ENCODE results near the gene IAPP.
"Not testable (repeated sequence)": the region's sequence is repeated elsewhere in the genome, so short reads cannot be mapped to it uniquely, and the experiment has no call there.

IAPP gene

DNA sequence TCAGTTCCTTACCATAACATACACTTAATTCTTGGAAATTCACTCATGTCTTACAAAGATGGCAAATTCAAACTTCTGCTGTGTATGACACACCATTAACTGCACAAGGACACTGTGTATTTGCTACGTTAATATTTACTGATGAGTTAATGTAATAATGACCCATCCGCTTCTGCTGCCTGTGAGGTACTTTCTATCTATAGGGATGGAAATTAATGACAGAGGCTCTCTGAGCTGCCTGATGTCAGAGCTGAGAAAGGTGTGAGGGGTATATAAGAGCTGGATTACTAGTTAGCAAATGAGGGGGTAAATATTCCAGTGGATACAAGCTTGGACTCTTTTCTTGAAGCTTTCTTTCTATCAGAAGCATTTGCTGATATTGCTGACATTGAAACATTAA is at the start of gene IAPP:
TSS of gene IAPP (plus strand) at position 301 of the 400 bp plus-strand sequence. CDS start 450 bp downstream, outside the sequence.
- DNase-seq = no peak

- DNase-seq = no peak
Measured at GRCh38 chr12:21323736-21324135, 49.0 kb upstream of the IAPP start.

DNA sequence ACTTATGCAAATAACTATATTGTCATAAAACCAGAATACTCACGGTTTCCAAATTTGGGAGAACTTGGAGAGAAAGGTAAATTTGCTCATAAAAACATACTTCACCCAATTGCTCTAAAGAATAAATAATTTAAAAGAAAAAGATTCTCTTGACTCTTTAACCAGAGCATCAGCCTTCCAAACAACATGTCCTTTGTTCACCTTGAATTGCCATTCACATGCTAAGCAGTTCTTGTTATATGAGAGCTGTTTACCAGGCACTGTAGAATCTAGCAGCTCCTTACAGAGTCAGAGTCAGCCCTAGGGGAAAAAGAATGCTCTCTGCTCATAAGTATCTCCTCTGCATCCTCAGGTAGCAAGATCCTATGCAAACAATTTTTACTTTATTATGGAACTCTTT is 48.2 kb upstream of the IAPP start:
- no peak for DNase-seq

DNA sequence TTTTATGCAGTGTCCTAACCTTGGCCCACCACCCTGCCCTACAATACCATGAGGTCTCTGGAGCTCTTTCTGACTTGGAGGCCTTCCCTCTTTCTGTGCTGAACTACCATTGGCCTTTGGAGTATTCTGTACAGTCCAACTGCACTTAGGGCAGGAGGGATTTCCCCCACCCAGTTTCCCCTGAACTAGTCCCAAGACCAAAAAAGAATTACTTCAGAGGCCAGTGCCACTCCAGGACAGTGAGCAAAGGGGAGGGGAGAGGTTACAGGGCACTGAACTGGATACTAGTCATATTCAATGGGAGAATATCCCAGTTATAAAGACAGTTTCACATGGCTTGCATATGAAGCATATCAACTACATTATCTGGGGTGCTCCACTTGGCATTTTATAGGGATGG is 44.1 kb upstream of the IAPP start:
- DNase-seq = no peak

DNA sequence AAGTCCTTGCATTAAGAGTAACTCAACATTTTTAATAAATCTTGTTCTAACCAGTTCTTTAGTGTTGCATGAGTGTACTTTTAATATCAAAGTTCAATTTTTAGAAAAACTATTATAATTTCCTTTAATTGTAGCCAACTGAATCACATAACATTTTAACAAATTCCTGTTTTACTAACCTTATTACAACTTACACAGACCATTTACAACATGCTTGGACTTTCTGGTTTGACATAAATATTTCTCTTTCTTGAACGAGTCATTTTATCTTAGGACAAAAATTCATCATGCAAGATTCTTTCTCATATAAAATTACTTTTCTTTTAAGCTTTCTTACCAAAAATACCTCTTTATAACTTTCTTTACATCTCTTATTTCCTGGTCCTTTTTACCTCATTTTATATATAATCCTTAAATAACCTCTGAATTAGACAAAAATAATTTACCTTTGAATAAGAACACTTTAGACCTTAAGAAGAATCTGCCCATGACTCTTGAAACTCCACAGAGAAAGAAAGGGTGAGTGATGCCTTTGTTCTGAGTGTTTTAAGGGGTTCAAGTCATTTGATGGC is 41.9 kb upstream of the IAPP start:
- DNase-seq = no peak

GRCh38 chr12:21334771-21335325 is 37.9 kb upstream of the IAPP start, which contains the start of gene SLCO1A2:
TSS of gene SLCO1A2 (minus strand) at chr12:21334917. CDS start at chr12:21334647, 270 bp downstream.
- no peak for DNase-seq

DNA sequence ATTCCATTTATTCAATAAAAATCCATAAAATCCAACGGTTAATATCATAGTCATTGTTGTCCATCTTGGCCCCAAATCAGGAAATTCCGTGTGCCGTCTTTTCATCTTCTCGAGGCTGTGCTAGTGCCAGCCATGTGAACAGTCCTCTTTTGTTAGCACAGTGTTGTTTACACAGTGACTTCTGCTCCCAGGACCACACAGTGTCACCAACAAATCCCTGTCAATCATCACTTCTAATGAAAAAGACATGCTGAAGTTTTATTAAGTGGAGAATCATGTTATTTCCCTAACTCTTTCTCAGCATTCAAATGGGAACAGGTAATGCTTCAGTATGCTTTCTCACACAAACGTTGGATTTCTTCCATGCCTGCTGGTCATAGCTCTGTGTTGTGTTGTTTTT is 36.0 kb upstream of the IAPP start:
- no peak for DNase-seq

GRCh38 chr12:21337453-21337852 is 35.2 kb upstream of the IAPP start:
- DNase-seq = no peak

- DNase-seq = no peak
Measured at GRCh38 chr12:21337959-21338744, 34.5 kb upstream of the IAPP start.

GRCh38 chr12:21339921-21340320 is 32.8 kb upstream of the IAPP start:
- no peak for DNase-seq

GRCh38 chr12:21340403-21340802 is 32.3 kb upstream of the IAPP start:
- DNase-seq = no peak

- DNase-seq = no peak
Measured at GRCh38 chr12:21341769-21342168, 30.9 kb upstream of the IAPP start.

GRCh38 chr12:21343636-21344035 is 29.1 kb upstream of the IAPP start:
- DNase-seq = no peak

- DNase-seq = no peak
Measured at GRCh38 chr12:21346542-21347205, 26.0 kb upstream of the IAPP start.

GRCh38 chr12:21350975-21351374 is 21.7 kb upstream of the IAPP start:
- no peak for DNase-seq

DNA sequence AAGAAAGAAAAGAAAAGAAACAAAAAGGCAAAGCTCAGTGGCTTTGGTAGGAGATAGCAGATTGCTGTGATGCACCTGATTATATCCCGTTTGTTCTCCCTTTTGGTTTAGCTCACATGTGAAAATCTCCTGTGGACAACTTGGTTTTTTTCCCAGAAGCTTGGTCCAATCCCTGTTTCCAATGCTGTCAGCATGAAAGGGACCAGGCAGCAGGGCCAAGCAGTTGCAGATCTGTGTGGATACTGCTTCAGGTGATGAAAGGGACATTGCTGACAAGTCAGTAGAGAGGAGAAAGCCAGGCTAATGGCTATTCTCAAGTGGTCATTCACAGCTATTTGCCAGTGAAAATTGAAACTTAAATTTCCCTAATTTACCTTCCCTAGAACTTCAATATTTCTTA is 19.2 kb upstream of the IAPP start:
- DNase-seq = no peak

GRCh38 chr12:21353948-21354347 is 18.8 kb upstream of the IAPP start:
- DNase-seq = no peak

GRCh38 chr12:21354641-21355040 is 18.1 kb upstream of the IAPP start:
- DNase-seq = no peak

GRCh38 chr12:21360632-21361031 is 12.1 kb upstream of the IAPP start:
- DNase-seq = not testable (repeated sequence)

GRCh38 chr12:21369141-21369980 is 3.3 kb upstream of the IAPP start:
- no peak for DNase-seq

- no peak for DNase-seq
Measured at GRCh38 chr12:21370845-21371449, 1.8 kb upstream of the IAPP start.

- no peak for DNase-seq
Measured at GRCh38 chr12:21379218-21379617, 6.5 kb downstream of the IAPP start.
